ENCODE measurements around the gene SDK1. TPM values are rescaled to one million over a fixed set of nuclear protein-coding genes. Genes with fewer than 3 reads are reported as not detected.

Gene SDK1
- total RNA-seq, 1 donor from 2014 or later: 3.9 TPM

DNA sequence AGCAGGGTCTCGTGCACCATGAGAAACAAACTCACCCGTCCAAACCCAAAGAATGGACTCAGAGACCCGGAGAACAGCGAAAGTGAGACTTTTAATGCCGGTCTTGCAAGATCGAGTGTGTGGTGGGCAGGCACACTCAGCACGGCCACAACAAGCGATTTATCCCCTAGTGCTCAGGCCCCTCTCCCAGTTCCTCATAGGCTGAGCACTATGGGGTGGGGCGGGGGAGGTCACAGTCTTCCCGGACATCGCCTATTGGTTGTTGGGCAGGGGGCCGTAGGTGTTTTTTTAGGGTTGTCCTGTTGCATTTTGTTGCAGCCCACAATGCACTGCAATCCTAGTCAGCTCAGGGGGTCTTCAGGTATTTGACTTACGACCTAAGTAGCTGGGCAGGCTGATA, 772.7 kb downstream of the SDK1 start:
- no peak for DNase-seq (ENCODE audit: low read depth)
- no peak for TF ChIP-seq CTCF (IDR thresholded peaks at IDR 0.05; ENCODE audit: insufficient read depth, low read length, poor library complexity, severe bottlenecking)
- no peaks in the 10 kb centered on the region for H3K27me3 ChIP-seq (ENCODE audit: control insufficient read depth, insufficient read depth, low read length)
- no peaks in the 10 kb centered on the region for H3K36me3 ChIP-seq (ENCODE audit: control insufficient read depth, insufficient read depth, low read length)
- no peak overlapping the region for H3K4me3 ChIP-seq (ENCODE audit: low read depth, low read length)

DNA sequence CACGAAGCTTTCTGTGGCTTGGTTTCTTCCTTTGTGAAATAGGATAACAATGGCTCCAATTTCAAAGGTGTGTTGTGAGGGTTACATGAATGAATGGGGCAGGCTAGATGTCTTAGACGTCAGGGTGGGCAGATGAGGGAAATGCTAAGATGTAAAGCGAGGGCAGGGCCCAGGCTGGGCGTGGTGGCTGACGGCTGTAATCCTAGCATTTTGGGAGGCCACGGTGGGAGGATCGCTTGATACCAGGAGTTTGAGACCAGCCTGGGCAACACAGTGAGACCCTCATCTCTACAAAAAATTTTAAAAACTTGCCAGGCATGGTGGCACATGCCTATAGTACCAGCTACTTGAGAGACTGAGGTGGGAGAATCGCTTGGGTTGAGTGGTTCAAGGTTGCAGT, 773.4 kb downstream of the SDK1 start:
- no peaks in the 10 kb centered on the region for H3K36me3 ChIP-seq (ENCODE audit: control insufficient read depth, insufficient read depth, low read length)
- H3K4me3 ChIP-seq (ENCODE audit: low read depth, low read length): no peak overlapping the region
- DNase-seq (ENCODE audit: low read depth): no peak
- no peak for TF ChIP-seq CTCF (IDR thresholded peaks at IDR 0.05; ENCODE audit: insufficient read depth, low read length, poor library complexity, severe bottlenecking)
- H3K27me3 ChIP-seq (ENCODE audit: control insufficient read depth, insufficient read depth, low read length): no peaks in the 10 kb centered on the region

DNA sequence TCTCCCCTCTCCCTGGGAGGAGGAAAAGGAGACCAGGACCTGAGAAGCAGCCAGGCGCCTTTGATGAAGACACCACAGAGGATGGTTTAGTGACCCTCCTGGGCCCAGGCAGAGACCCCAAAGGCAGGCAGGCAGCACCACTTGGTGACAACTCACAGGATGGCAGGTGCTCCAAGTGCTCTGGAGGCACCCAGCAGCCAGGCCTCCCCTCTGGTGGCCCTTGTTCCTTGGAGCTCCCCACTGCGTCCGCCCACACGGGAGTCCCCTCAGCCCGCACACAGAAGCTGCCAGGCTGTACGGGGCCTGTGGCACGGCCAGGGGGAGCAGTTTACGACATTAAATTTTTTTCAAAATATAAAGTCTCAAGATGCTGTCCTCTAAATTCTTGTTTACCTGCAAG, 773.9 kb downstream of the SDK1 start:
- no peaks in the 10 kb centered on the region for H3K36me3 ChIP-seq (ENCODE audit: control insufficient read depth, insufficient read depth, low read length)
- H3K27me3 ChIP-seq (ENCODE audit: control insufficient read depth, insufficient read depth, low read length): no peaks in the 10 kb centered on the region
- no peak for DNase-seq (ENCODE audit: low read depth)
- H3K4me3 ChIP-seq (ENCODE audit: low read depth, low read length): no peak overlapping the region
- no peak for TF ChIP-seq CTCF (IDR thresholded peaks at IDR 0.05; ENCODE audit: insufficient read depth, low read length, poor library complexity, severe bottlenecking)

DNA sequence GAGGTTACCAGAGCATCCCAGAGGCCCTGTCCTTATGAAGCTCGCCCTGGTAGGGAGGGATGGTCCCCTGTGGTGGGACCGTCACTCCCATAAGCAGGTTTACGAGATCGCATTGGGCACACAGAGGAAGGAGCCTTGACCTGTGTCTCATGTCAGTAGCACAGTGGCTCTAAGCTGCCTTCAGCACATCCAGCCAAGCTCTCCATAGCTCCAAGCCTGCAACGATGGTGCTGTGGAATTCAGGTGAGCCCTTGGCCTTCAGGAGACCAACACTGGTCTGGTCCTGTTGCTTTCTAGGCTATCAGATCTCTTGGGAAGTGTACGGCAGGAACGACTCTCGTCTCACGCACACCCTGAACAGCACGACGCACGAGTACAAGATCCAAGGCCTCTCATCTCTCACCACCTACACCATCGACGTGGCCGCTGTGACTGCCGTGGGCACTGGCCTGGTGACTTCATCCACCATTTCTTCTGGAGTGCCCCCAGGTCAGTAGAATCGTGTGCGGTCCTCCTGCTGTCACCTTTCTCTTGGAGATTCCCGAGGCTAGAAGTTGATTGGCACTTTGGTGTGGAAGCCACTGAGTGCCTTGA, 775.7 kb downstream of the SDK1 start:
- no peak for DNase-seq (ENCODE audit: low read depth)
- H3K27me3 ChIP-seq (ENCODE audit: control insufficient read depth, insufficient read depth, low read length): no peaks in the 10 kb centered on the region
- no peak for TF ChIP-seq CTCF (IDR thresholded peaks at IDR 0.05; ENCODE audit: insufficient read depth, low read length, poor library complexity, severe bottlenecking)
- no peaks in the 10 kb centered on the region for H3K36me3 ChIP-seq (ENCODE audit: control insufficient read depth, insufficient read depth, low read length)
- no peak overlapping the region for H3K4me3 ChIP-seq (ENCODE audit: low read depth, low read length)

- no peak for TF ChIP-seq CTCF (IDR thresholded peaks at IDR 0.05; ENCODE audit: insufficient read depth, low read length, poor library complexity, severe bottlenecking)
- no peak overlapping the region for H3K4me3 ChIP-seq (ENCODE audit: low read depth, low read length)
- DNase-seq (ENCODE audit: low read depth): no peak
- H3K36me3 ChIP-seq (ENCODE audit: control insufficient read depth, insufficient read depth, low read length): no peaks in the 10 kb centered on the region
- no peaks in the 10 kb centered on the region for H3K27me3 ChIP-seq (ENCODE audit: control insufficient read depth, insufficient read depth, low read length)
Measured at GRCh38 chr7:4077980-4078379, 776.9 kb downstream of the SDK1 start.

- Histone ChIP-seq H3K36me3 (ENCODE audit: control insufficient read depth, insufficient read depth, low read length) (no peaks in the 10 kb centered on the region), H3K4me3 (ENCODE audit: low read depth, low read length) (no peak overlapping the region), H3K27me3 (ENCODE audit: control insufficient read depth, insufficient read depth, low read length) (no peaks in the 10 kb centered on the region)
- TF ChIP-seq CTCF (IDR thresholded peaks at IDR 0.05; ENCODE audit: insufficient read depth, low read length, poor library complexity, severe bottlenecking): no peak
- DNase-seq (ENCODE audit: low read depth): no peak
Measured at GRCh38 chr7:4078580-4078979, 777.5 kb downstream of the SDK1 start.

Measured in kidney epithelial cell (primary cell).